HCT116 (cell line): Measurements from ENCODE around the gene MLXIPL.

Experiments used
- EZH2 ChIP-seq: fragments of 200-600 bp; sonication (generic); IDR thresholded peaks from 2 replicates; pipeline ENCODE4 v1.6.1; 2017; ENCODE audit warnings: antibody characterized with exemption, mixed run types
- EZH2phosphoT487 ChIP-seq: fragments of 200-600 bp; IDR thresholded peaks from 2 replicates; pipeline ENCODE4 v1.6.1; 2018; ENCODE audit warnings: antibody characterized with exemption, borderline replicate concordance
- POLR2A ChIP-seq: IDR thresholded peaks from 2 replicates; pipeline ENCODE4 v1.7.0; 2011; ENCODE audit warnings: borderline replicate concordance; ENCODE audit not compliant: insufficient read depth, insufficient read length; ENCODE audit errors: extremely low read depth
- POLR2AphosphoS5 ChIP-seq: IDR thresholded peaks from 2 replicates; pipeline ENCODE4 v1.6.1; 2011; ENCODE audit warnings: mild to moderate bottlenecking, low read depth, low read length, moderate library complexity
- SP1 ChIP-seq: IDR thresholded peaks from 2 replicates; pipeline ENCODE4 v1.6.1; 2012; ENCODE audit warnings: low read depth
- TF ChIP-seq, protein P1 (sequence below), 3 experiments: fragments of 200-600 bp in 1 of 3; sonication (generic) in 1 of 3; IDR thresholded peaks in 2 of 3; conservative IDR thresholded peaks in 1 of 3; 2 replicates each; pipeline ENCODE4 v1.5.1; 2012 to 2017; ENCODE audit warnings: low read depth in 2 of 3, low read length in 2 of 3, antibody characterized with exemption in 1 of 3, borderline replicate concordance in 1 of 3, control low read depth in 1 of 3, mild to moderate bottlenecking in 1 of 3, mixed read lengths in 1 of 3, mixed run types in 1 of 3, moderate library complexity in 1 of 3; ENCODE audit not compliant: insufficient read depth in 1 of 3

DNA sequence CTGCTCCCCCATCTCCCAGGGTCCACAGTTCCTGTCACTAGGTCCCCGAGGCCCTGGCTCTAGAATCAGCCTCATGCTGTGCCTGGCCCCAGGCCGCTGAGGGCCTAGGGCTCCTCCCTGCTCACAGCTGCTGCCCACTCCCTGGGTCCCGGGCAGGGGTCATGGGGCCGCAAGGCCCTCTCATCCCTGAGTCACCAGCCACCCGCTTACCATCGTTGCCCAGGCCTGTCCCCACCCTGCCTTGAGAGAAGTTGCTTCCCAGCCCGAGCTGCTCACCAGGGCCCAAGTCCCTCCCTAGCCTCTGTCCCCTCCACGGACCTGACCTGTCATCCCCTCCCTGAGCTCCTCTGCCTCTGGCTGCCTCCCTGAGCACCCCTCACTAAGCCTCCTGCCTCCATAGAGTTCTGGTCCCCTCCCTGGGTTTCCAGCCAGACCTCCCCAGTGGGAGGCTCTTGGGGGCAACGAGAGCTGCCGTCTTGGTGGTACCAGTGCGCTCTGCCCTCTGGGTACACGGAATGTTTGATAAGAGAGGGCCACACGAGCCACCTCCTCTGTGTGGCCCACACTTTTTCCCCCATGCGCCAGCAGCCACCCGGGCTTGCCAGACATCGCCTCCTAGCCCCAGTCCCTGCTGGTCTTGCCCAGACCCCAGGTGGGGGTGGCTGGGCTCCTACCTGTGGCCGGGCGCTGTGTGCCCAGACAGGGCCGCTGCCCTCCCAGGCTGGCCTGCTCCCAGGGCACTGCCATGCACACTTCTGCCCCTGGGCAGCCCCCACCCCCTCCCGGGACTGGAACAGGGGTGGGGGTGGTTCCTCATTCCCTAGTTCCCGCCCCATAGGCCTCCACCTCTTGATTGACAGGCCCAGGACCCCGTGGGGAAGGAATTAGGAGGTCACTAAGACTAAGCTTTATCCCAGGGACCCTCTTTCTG is 21.3 kb downstream of the MLXIPL start:
- no peak; the same call in 1 of the 2 replicates for TF ChIP-seq POLR2AphosphoS5
- TF ChIP-seq, protein P1, sequence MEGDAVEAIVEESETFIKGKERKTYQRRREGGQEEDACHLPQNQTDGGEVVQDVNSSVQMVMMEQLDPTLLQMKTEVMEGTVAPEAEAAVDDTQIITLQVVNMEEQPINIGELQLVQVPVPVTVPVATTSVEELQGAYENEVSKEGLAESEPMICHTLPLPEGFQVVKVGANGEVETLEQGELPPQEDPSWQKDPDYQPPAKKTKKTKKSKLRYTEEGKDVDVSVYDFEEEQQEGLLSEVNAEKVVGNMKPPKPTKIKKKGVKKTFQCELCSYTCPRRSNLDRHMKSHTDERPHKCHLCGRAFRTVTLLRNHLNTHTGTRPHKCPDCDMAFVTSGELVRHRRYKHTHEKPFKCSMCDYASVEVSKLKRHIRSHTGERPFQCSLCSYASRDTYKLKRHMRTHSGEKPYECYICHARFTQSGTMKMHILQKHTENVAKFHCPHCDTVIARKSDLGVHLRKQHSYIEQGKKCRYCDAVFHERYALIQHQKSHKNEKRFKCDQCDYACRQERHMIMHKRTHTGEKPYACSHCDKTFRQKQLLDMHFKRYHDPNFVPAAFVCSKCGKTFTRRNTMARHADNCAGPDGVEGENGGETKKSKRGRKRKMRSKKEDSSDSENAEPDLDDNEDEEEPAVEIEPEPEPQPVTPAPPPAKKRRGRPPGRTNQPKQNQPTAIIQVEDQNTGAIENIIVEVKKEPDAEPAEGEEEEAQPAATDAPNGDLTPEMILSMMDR (IDR thresholded peaks at IDR 0.05 in 2 of 3, conservative IDR thresholded peaks at IDR 0.05 in 1 of 3; ENCODE audit: borderline replicate concordance in 1 of 3, insufficient read depth in 1 of 3, low read depth in 2 of 3, low read length in 2 of 3) = no peak
- no peak for TF ChIP-seq POLR2A
- no peak for TF ChIP-seq EZH2
- TF ChIP-seq SP1 = no peak
- TF ChIP-seq EZH2phosphoT487 = no peak
